Omental fat pad (tissue), 4 donors: ENCODE data around the gene NDUFS4. TPM values are rescaled to one million over a fixed set of nuclear protein-coding genes. Genes with fewer than 3 reads are reported as not detected.
"Not testable (repeated sequence)": the region's sequence is repeated elsewhere in the genome, so short reads cannot be mapped to it uniquely, and the experiment has no call there.

Source experiments
- ATAC-seq: fragments of 150-250 bp; one replicate; pipeline ENCODE4 v1.9.1; 2016; ENCODE audit warnings: mild to moderate bottlenecking, moderate library complexity; ENCODE audit not compliant: low FRiP score
- DNase-seq: peaks from one replicate; pipeline ENCODE4 v3.0.0-alpha.2; 2019; ENCODE audit warnings: low spot score
- CTCF ChIP-seq, 3 donors: fragments of 450-650 bp; IDR thresholded peaks; one replicate each; pipeline ENCODE4 v1.5.1; 2016 to 2017; ENCODE audit warnings: antibody characterized with exemption in 3 of 3, mild to moderate bottlenecking in 3 of 3, moderate library complexity in 2 of 3
- total RNA-seq, 4 donors: library from RNA; depleted of rRNA; stranded (reverse); fragments of >200 nt; gene quantifications; one replicate each; pipeline ENCODE4 v1.1.0, GENCODE V29; 2016

NDUFS4 gene
- total RNA-seq, 4 donors from 2014 or later = 60.5 to 90.5 (median 84.3) TPM

- no peak for TF ChIP-seq CTCF (IDR thresholded peaks at IDR 0.05)
Observed at GRCh38 chr5:53631251-53631650, 70.8 kb downstream of the NDUFS4 start.

GRCh38 chr5:53642061-53642460, 81.6 kb downstream of the NDUFS4 start:
- DNase-seq (no peak), ATAC-seq (no peak)
- TF ChIP-seq CTCF (IDR thresholded peaks at IDR 0.05) = no peak

More at GRCh38 chr5:53631251-53631650, 70.8 kb downstream of the NDUFS4 start:
- ATAC-seq (no peak), DNase-seq (no peak)

- ATAC-seq = no peak
- no peak for DNase-seq
- no peak for TF ChIP-seq CTCF (IDR thresholded peaks at IDR 0.05)
Observed at GRCh38 chr5:53643445-53643844, 83.0 kb downstream of the NDUFS4 start.

- TF ChIP-seq CTCF (IDR thresholded peaks at IDR 0.05) = no peak
- ATAC-seq (no peak), DNase-seq (no peak)
Observed at GRCh38 chr5:53645078-53645477, 84.6 kb downstream of the NDUFS4 start.

GRCh38 chr5:53649352-53649751, 88.9 kb downstream of the NDUFS4 start:
- DNase-seq = no peak
- no peak for ATAC-seq
- TF ChIP-seq CTCF (IDR thresholded peaks at IDR 0.05) = no peak

- ATAC-seq, DNase-seq: not testable (repeated sequence)
Observed at GRCh38 chr5:53660573-53660972, 100.1 kb downstream of the NDUFS4 start.

- DNase-seq, ATAC-seq: not testable (repeated sequence)
Observed at GRCh38 chr5:53665313-53665712, 104.9 kb downstream of the NDUFS4 start.

GRCh38 chr5:53667621-53668020, 107.2 kb downstream of the NDUFS4 start:
- no peak for ATAC-seq
- no peak for TF ChIP-seq CTCF (IDR thresholded peaks at IDR 0.05)
- DNase-seq = no peak
